CD4-positive, alpha-beta T cell treated with Interleukin-6 for 4 hours (primary cell): ENCODE measurements around the gene RBMY1F.
"Not testable (repeated sequence)": the region's sequence is repeated elsewhere in the genome, so short reads cannot be mapped to it uniquely, and the experiment has no call there.

Experiments used
- DNase-seq: peaks from one replicate; pipeline ENCODE4 v3.0.0-alpha.2; 2020; ENCODE audit warnings: mixed read lengths

RBMY1F gene

GRCh38 chrY:22182823-22183222 is at the start of gene RBMY1F:
Gene RBMY1F, minus strand, starts transcription at chrY:22182923. Its CDS starts 1,954 bp downstream, at chrY:22180969.
- DNase-seq, result not testable (repeated sequence)

- not testable (repeated sequence) for DNase-seq
These were observed 31.6 kb downstream of the RBMY1F start for GRCh38 chrY:22151144-22151543.

GRCh38 chrY:22141011-22141695 is 41.6 kb downstream of the RBMY1F start:
- not testable (repeated sequence) for DNase-seq

DNA sequence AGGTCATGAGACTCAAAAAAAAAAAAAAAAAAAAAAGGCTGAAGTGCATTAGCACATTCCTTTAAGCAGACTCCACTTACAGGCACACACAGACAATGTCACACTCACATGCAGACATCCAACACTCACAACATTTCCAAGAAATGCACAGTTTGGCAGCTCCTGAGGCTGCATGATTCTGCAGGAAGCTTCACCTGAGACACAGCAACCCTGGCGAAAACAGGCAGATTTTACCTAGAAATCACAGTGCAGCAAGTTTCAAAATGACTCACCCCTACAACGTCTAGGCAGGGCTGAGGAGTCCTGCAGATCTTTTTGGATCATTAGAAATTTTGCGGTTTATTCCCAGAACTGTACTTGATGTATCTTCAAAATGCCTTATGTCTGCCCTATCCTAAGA is 48.0 kb downstream of the RBMY1F start:
- not testable (repeated sequence) for DNase-seq

GRCh38 chrY:22130494-22130893 is 52.2 kb downstream of the RBMY1F start:
- DNase-seq, result not testable (repeated sequence)
